Measurements from ENCODE around the gene LINC00237.

The LINC00237 gene

GRCh38 chr20:21124190-21124589 is 18.0 kb upstream of the LINC00237 start:
- no peaks in the 10 kb centered on the region for H3K36me3 ChIP-seq (ENCODE audit: control insufficient read depth in 1 of 2, insufficient read depth in 2 of 2, low read length in 2 of 2)
- peaks cover 0 to 8% of the 10 kb centered on the region in 2 donors for H3K4me1 ChIP-seq (ENCODE audit: control insufficient read depth in 1 of 2, insufficient read depth in 2 of 2, low read length in 2 of 2)
- H3K27me3 ChIP-seq (ENCODE audit: low read depth, low read length), result no peaks in the 10 kb centered on the region
- no peak overlapping the region for H3K4me3 ChIP-seq (ENCODE audit: low read depth in 1 of 2, low read length in 2 of 2)
- no peaks in the 10 kb centered on the region for H3K9me3 ChIP-seq (ENCODE audit: control insufficient read depth in 1 of 2, low read length in 2 of 2)
- H3K27ac ChIP-seq (ENCODE audit: low read length), result no peak overlapping the region

- Histone ChIP-seq H3K27me3 (ENCODE audit: low read depth, low read length) (no peaks in the 10 kb centered on the region), H3K9me3 (ENCODE audit: control insufficient read depth in 1 of 2, low read length in 2 of 2) (no peaks in the 10 kb centered on the region), H3K4me1 (ENCODE audit: control insufficient read depth in 1 of 2, insufficient read depth in 2 of 2, low read length in 2 of 2) (no peaks in the 10 kb centered on the region), H3K4me3 (ENCODE audit: low read depth in 1 of 2, low read length in 2 of 2) (no peak overlapping the region), H3K36me3 (ENCODE audit: control insufficient read depth in 1 of 2, insufficient read depth in 2 of 2, low read length in 2 of 2) (no peaks in the 10 kb centered on the region), H3K27ac (ENCODE audit: low read length) (no peak overlapping the region)
Observed at GRCh38 chr20:21118782-21119181, 12.6 kb upstream of the LINC00237 start.

- no peaks in the 10 kb centered on the region for H3K36me3 ChIP-seq (ENCODE audit: control insufficient read depth in 1 of 2, insufficient read depth in 2 of 2, low read length in 2 of 2)
- H3K4me1 ChIP-seq (ENCODE audit: control insufficient read depth in 1 of 2, insufficient read depth in 2 of 2, low read length in 2 of 2), result no peaks in the 10 kb centered on the region
- H3K27me3 ChIP-seq (ENCODE audit: low read depth, low read length), result no peaks in the 10 kb centered on the region
- no peaks in the 10 kb centered on the region for H3K9me3 ChIP-seq (ENCODE audit: control insufficient read depth in 1 of 2, low read length in 2 of 2)
- H3K4me3 ChIP-seq (ENCODE audit: low read depth in 1 of 2, low read length in 2 of 2), result no peak overlapping the region
- no peak overlapping the region for H3K27ac ChIP-seq (ENCODE audit: low read length)
Observed at GRCh38 chr20:21118138-21118537, 12.0 kb upstream of the LINC00237 start.

- Histone ChIP-seq H3K27ac (ENCODE audit: low read length) (no peak overlapping the region), H3K4me3 (ENCODE audit: low read depth in 1 of 2, low read length in 2 of 2) (no peak overlapping the region), H3K36me3 (ENCODE audit: control insufficient read depth in 1 of 2, insufficient read depth in 2 of 2, low read length in 2 of 2) (no peaks in the 10 kb centered on the region), H3K4me1 (ENCODE audit: control insufficient read depth in 1 of 2, insufficient read depth in 2 of 2, low read length in 2 of 2) (no peaks in the 10 kb centered on the region), H3K9me3 (ENCODE audit: control insufficient read depth in 1 of 2, low read length in 2 of 2) (no peaks in the 10 kb centered on the region), H3K27me3 (ENCODE audit: low read depth, low read length) (no peaks in the 10 kb centered on the region)
Observed at GRCh38 chr20:21117521-21117920, 11.4 kb upstream of the LINC00237 start.

GRCh38 chr20:21114584-21114983 is 8.4 kb upstream of the LINC00237 start:
- Histone ChIP-seq H3K4me1 (ENCODE audit: control insufficient read depth in 1 of 2, insufficient read depth in 2 of 2, low read length in 2 of 2) (no peaks in the 10 kb centered on the region), H3K27me3 (ENCODE audit: low read depth, low read length) (no peaks in the 10 kb centered on the region), H3K9me3 (ENCODE audit: control insufficient read depth in 1 of 2, low read length in 2 of 2) (no peaks in the 10 kb centered on the region), H3K27ac (ENCODE audit: low read length) (no peak overlapping the region), H3K36me3 (ENCODE audit: control insufficient read depth in 1 of 2, insufficient read depth in 2 of 2, low read length in 2 of 2) (no peaks in the 10 kb centered on the region), H3K4me3 (ENCODE audit: low read depth in 1 of 2, low read length in 2 of 2) (no peak overlapping the region)

GRCh38 chr20:21113697-21114096 is 7.5 kb upstream of the LINC00237 start:
- H3K27ac ChIP-seq (ENCODE audit: low read length), result no peak overlapping the region
- H3K27me3 ChIP-seq (ENCODE audit: low read depth, low read length), result no peaks in the 10 kb centered on the region
- no peaks in the 10 kb centered on the region for H3K36me3 ChIP-seq (ENCODE audit: control insufficient read depth in 1 of 2, insufficient read depth in 2 of 2, low read length in 2 of 2)
- no peak overlapping the region for H3K4me3 ChIP-seq (ENCODE audit: low read depth in 1 of 2, low read length in 2 of 2)
- H3K9me3 ChIP-seq (ENCODE audit: control insufficient read depth in 1 of 2, low read length in 2 of 2), result no peaks in the 10 kb centered on the region
- H3K4me1 ChIP-seq (ENCODE audit: control insufficient read depth in 1 of 2, insufficient read depth in 2 of 2, low read length in 2 of 2), result no peaks in the 10 kb centered on the region

GRCh38 chr20:21111416-21111815 is 5.3 kb upstream of the LINC00237 start:
- Histone ChIP-seq H3K27ac (ENCODE audit: low read length) (no peak overlapping the region), H3K4me3 (ENCODE audit: low read depth in 1 of 2, low read length in 2 of 2) (no peak overlapping the region), H3K36me3 (ENCODE audit: control insufficient read depth in 1 of 2, insufficient read depth in 2 of 2, low read length in 2 of 2) (no peaks in the 10 kb centered on the region), H3K27me3 (ENCODE audit: low read depth, low read length) (peaks cover 14% of the 10 kb centered on the region), H3K4me1 (ENCODE audit: control insufficient read depth in 1 of 2, insufficient read depth in 2 of 2, low read length in 2 of 2) (peaks cover 0 to 2% of the 10 kb centered on the region in 2 donors), H3K9me3 (ENCODE audit: control insufficient read depth in 1 of 2, low read length in 2 of 2) (no peaks in the 10 kb centered on the region)

GRCh38 chr20:21110811-21111210 is 4.7 kb upstream of the LINC00237 start:
- no peak overlapping the region for H3K4me3 ChIP-seq (ENCODE audit: low read depth in 1 of 2, low read length in 2 of 2)
- no peaks in the 10 kb centered on the region for H3K36me3 ChIP-seq (ENCODE audit: control insufficient read depth in 1 of 2, insufficient read depth in 2 of 2, low read length in 2 of 2)
- H3K27me3 ChIP-seq (ENCODE audit: low read depth, low read length), result peaks cover 20% of the 10 kb centered on the region
- H3K27ac ChIP-seq (ENCODE audit: low read length), result no peak overlapping the region
- peaks cover 0 to 8% of the 10 kb centered on the region in 2 donors for H3K4me1 ChIP-seq (ENCODE audit: control insufficient read depth in 1 of 2, insufficient read depth in 2 of 2, low read length in 2 of 2)
- no peaks in the 10 kb centered on the region for H3K9me3 ChIP-seq (ENCODE audit: control insufficient read depth in 1 of 2, low read length in 2 of 2)

GRCh38 chr20:21109144-21109543 is 3.0 kb upstream of the LINC00237 start:
- H3K4me1 ChIP-seq (ENCODE audit: control insufficient read depth in 1 of 2, insufficient read depth in 2 of 2, low read length in 2 of 2), result peaks cover 0 to 18% of the 10 kb centered on the region in 2 donors
- H3K9me3 ChIP-seq (ENCODE audit: control insufficient read depth in 1 of 2, low read length in 2 of 2), result no peaks in the 10 kb centered on the region
- H3K4me3 ChIP-seq (ENCODE audit: low read depth in 1 of 2, low read length in 2 of 2), result no peak overlapping the region
- no peaks in the 10 kb centered on the region for H3K36me3 ChIP-seq (ENCODE audit: control insufficient read depth in 1 of 2, insufficient read depth in 2 of 2, low read length in 2 of 2)
- H3K27me3 ChIP-seq (ENCODE audit: low read depth, low read length), result peaks cover 35% of the 10 kb centered on the region
- H3K27ac ChIP-seq (ENCODE audit: low read length), result no peak overlapping the region

- Histone ChIP-seq H3K27ac (ENCODE audit: low read length) (no peak overlapping the region), H3K27me3 (ENCODE audit: low read depth, low read length) (peaks cover 68% of the 10 kb centered on the region), H3K9me3 (ENCODE audit: control insufficient read depth in 1 of 2, low read length in 2 of 2) (no peaks in the 10 kb centered on the region), H3K4me1 (ENCODE audit: control insufficient read depth in 1 of 2, insufficient read depth in 2 of 2, low read length in 2 of 2) (peaks cover 0 to 45% of the 10 kb centered on the region in 2 donors), H3K4me3 (ENCODE audit: low read depth in 1 of 2, low read length in 2 of 2) (peak overlapping the region in 1 of 2 donors; percentile 46), H3K36me3 (ENCODE audit: control insufficient read depth in 1 of 2, insufficient read depth in 2 of 2, low read length in 2 of 2) (no peaks in the 10 kb centered on the region)
Observed at GRCh38 chr20:21105429-21106170, 558 bp downstream of the LINC00237 start.

- H3K27ac ChIP-seq (ENCODE audit: low read length), result no peak overlapping the region
- H3K9me3 ChIP-seq (ENCODE audit: control insufficient read depth in 1 of 2, low read length in 2 of 2), result no peaks in the 10 kb centered on the region
- peaks cover 74% of the 10 kb centered on the region for H3K27me3 ChIP-seq (ENCODE audit: low read depth, low read length)
- H3K4me1 ChIP-seq (ENCODE audit: control insufficient read depth in 1 of 2, insufficient read depth in 2 of 2, low read length in 2 of 2), result peaks cover 0 to 48% of the 10 kb centered on the region in 2 donors
- H3K36me3 ChIP-seq (ENCODE audit: control insufficient read depth in 1 of 2, insufficient read depth in 2 of 2, low read length in 2 of 2), result no peaks in the 10 kb centered on the region
- H3K4me3 ChIP-seq (ENCODE audit: low read depth in 1 of 2, low read length in 2 of 2), result peak overlapping the region in 1 of 2 donors; percentile 46
Observed at GRCh38 chr20:21104921-21105320, 1.2 kb downstream of the LINC00237 start.

GRCh38 chr20:21104466-21104761 is 1.7 kb downstream of the LINC00237 start:
- Histone ChIP-seq H3K4me3 (ENCODE audit: low read depth in 1 of 2, low read length in 2 of 2) (no peak overlapping the region), H3K27ac (ENCODE audit: low read length) (no peak overlapping the region), H3K27me3 (ENCODE audit: low read depth, low read length) (peaks cover 78% of the 10 kb centered on the region), H3K36me3 (ENCODE audit: control insufficient read depth in 1 of 2, insufficient read depth in 2 of 2, low read length in 2 of 2) (no peaks in the 10 kb centered on the region), H3K9me3 (ENCODE audit: control insufficient read depth in 1 of 2, low read length in 2 of 2) (no peaks in the 10 kb centered on the region), H3K4me1 (ENCODE audit: control insufficient read depth in 1 of 2, insufficient read depth in 2 of 2, low read length in 2 of 2) (peaks cover 0 to 53% of the 10 kb centered on the region in 2 donors)

Measured in muscle layer of duodenum (tissue), 2 donors.